T-helper 2 cell (primary cell): ENCODE data around the gene HSPA5.
A peak's percentile ranks its signal among the peaks of the same experiment; 100 is the strongest.
"Not testable (repeated sequence)": the region's sequence is repeated elsewhere in the genome, so short reads cannot be mapped to it uniquely, and the experiment has no call there.

Experiments
- DNase-seq, 5 experiments: peaks; one replicate each; pipeline versions ENCODE4 v3.0.0 to v3.0.0-alpha.2; 2012 to 2022

Gene HSPA5

GRCh38 chr9:125241863-125242739, 958 bp upstream of the HSPA5 start:
- peak in 1 of 5 experiments; percentile 18 for DNase-seq

- peak in 2 of 5 experiments; percentile 24 to 66 for DNase-seq
Measured at GRCh38 chr9:125240649-125240999, 519 bp downstream of the HSPA5 start.

- no peak for DNase-seq
Measured at GRCh38 chr9:125239631-125240597, 1.2 kb downstream of the HSPA5 start.

- no peak for DNase-seq
Measured at GRCh38 chr9:125238915-125239446, 2.2 kb downstream of the HSPA5 start.

GRCh38 chr9:125238127-125238914, 2.8 kb downstream of the HSPA5 start:
- no peak for DNase-seq

GRCh38 chr9:125236520-125237159, 4.5 kb downstream of the HSPA5 start:
- DNase-seq = not testable (repeated sequence)

GRCh38 chr9:125235804-125236519, 5.2 kb downstream of the HSPA5 start:
- DNase-seq = no peak

GRCh38 chr9:125234099-125234498, 7.0 kb downstream of the HSPA5 start:
- not testable (repeated sequence) for DNase-seq

GRCh38 chr9:125233678-125234077, 7.5 kb downstream of the HSPA5 start:
- DNase-seq = no peak

GRCh38 chr9:125227761-125228160, 13.4 kb downstream of the HSPA5 start:
- DNase-seq = no peak

GRCh38 chr9:125224858-125225257, 16.3 kb downstream of the HSPA5 start:
- not testable (repeated sequence) for DNase-seq

- no peak for DNase-seq
Measured at GRCh38 chr9:125218621-125219020, 22.5 kb downstream of the HSPA5 start.

GRCh38 chr9:125214186-125214585, 27.0 kb downstream of the HSPA5 start:
- DNase-seq = no peak

GRCh38 chr9:125204477-125204876, 36.7 kb downstream of the HSPA5 start:
- DNase-seq = no peak

- DNase-seq = peak in 1 of 5 experiments; percentile 22
Measured at GRCh38 chr9:125202846-125203618, 38.1 kb downstream of the HSPA5 start.

GRCh38 chr9:125200216-125201047, 40.7 kb downstream of the HSPA5 start, which contains the start of gene RABEPK:
Gene RABEPK, plus strand, starts transcription at chr9:125200542. Its CDS starts 2,472 bp downstream, at chr9:125203014.
- peak; percentile 81 to 90 (median 84) for DNase-seq

- DNase-seq = not testable (repeated sequence)
Measured at GRCh38 chr9:125195591-125195990, 45.6 kb downstream of the HSPA5 start.

- not testable (repeated sequence) for DNase-seq
Measured at GRCh38 chr9:125194466-125194865, 46.7 kb downstream of the HSPA5 start.

- peak in 1 of 5 experiments; percentile 50 for DNase-seq
Measured at GRCh38 chr9:125190361-125190801, 50.8 kb downstream of the HSPA5 start.
